GM11168 (cell line): Measurements from ENCODE around the gene TMEM125.

Experiments used
- in situ Hi-C: fragments of 300-500 bp; cut with MboI; formaldehyde crosslinking; loops from one replicate; pipeline ENCODE4 v1.12.0; 2022; ENCODE audit warnings: low sequenced_read_pairs; ENCODE audit not compliant: unreplicated experiment

The TMEM125 gene

DNA sequence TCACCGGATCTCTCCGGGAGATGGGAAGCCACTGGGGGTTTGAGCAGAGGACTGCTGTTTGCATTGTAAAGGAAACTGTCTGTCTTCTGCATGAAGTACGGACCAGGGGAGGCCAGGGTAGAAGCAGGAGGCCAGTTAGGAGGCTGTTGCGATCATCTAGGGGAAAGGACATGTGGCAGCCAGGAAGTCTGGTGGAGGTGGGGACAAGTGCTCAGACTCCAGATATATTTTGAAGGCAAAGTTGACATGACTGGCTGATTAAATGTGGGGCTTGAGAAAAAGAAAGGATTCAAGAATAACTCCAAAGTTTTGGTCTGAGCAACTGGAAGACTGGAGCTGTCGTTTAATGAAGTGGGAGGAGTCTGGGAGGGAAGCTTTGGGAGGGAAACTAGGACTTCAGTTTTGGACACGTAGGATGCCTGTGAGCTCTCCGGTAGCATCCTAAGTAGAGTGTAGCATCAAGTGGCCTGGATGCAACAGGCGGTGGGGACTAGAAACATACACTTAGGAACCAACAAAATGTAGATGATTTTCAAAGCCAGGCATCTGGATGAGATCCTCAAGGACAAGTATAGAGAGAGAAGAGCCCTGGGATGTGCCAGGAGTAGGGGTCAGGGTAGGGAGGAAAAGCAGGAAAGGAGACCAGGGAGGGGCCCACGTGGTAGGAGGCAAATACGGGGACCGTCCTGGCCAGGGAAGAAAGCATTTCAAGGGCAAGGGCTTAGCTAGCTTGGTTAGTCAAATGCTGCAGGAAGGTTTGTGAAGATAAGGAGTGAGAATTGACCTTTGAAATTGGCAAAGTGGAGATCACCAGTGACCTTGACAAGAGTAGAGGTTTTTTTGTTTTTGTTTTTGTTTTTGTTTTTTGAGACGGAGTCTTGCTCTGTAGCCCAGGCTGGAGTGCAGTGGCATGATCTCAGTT is 19.3 kb downstream of the TMEM125 start:
- in situ Hi-C loops: no loop called here

DNA sequence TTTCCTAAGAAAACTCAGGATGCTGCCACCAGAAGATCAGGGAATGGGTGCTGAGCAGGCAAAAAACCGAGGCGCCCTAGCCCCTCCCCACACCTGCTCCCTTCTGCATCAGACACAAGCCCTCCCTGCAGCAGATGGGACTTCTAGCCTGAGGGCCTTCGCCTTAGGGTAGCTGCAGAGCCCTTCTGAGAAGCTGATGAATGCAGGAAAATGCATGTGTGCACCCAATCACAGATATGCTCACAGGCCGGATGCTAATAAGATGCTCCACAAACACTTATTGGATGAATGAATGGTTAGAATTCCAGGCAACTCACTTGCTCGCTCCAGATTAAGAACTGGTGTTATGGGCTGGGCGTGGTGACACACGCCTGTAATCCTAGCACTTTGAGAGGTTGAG is 22.4 kb downstream of the TMEM125 start:
- in situ Hi-C loops: no loop called here

DNA sequence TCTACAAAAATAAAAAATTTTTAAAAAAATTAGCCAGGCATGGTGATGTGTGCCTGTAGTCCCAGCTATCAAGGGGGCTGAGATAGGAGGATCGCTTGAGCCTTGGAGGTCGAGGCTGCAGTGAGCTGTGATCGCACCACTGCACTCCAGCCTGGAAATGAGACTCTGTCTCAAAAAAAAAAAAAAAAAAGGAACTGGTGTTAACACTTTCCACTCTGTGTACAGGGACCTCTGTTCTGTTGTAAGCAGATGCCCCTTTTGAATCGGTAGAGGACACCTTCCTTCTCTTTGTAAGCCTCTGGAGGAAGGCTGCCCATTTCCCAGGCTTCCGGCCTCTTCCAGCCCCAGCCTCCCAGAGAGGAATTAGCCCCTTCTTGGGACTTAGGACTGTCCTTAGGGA is 22.9 kb downstream of the TMEM125 start:
- in situ Hi-C loops: no loop called here

DNA sequence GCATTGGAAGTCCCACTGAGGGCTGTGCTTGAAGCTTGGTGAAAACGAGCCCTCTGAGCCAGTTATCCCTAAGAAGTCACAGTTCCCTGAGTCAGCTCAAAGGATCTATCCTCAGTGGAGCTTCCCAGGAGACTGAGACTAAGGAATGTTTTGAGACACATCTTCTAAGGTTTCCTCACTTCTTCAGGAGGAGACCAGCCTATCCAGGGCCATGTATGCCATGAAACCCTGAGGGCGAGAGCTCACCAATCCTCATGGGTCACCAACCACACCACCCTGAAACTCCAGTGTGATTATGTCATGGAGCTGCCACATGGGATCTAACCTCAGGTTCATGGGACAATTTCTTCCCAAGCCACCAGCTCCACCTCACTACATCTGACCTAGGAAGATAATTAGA is 23.4 kb downstream of the TMEM125 start:
- in situ Hi-C loops: no loop called here

DNA sequence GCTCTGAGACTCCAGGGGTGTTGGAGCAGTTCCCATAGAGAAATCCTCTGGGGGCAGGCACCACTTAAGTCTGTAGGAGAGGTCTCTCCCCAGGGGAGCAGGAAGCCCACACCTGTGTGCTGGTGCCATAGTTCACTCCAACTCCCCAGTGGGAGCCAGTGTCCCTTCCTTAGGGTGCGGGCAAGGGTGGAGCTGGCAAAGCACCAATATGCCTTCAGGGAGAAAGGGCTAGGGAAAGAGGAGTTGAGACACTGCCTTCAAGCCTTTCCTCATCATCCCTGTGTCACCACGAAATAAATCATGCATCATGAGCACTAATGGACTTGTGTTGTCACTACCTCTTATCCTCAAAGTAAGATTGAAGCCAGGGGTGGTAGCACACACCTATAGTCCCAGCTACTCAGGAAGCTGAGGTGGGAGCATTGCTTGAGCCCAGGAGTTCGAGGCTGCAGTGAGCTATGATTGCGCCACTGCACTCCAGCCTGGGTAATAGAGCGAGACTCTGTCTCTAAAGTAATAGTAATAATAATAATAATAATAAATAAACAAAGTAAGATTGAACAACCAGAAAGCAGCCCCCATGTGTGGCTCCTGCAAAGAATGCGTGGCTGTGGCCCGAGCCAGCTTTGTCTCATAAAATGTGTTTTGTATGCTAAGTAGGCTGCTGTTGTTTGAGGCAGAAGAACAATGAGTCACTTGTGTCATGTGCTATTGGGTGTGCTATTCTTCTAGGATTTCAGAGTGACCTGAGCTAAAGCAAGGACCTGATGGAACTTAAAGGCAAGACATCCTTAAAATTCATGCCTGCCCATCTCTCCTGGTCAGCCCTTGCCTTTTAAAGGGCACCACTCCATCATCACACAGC is 24.3 kb downstream of the TMEM125 start:
- in situ Hi-C loops: no loop called here

DNA sequence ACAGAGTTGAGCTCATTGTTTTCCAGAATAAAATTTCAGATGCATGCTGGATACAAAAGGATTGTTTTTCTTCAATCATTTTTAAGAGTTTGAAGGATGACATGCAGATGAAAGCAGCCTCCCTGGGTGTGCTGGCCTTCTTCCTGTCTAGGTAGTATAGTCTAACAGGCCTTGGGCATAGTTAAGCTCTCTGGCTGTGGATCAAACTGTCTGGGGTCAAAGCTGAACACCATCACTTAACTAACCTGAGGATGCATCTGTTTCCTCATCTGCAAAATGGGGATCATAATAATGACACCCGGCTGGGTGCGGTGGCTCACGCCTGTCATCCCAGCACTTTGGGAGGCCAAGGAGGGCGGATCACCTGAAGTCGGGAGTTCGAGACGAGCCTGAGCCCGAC is 25.0 kb downstream of the TMEM125 start:
- in situ Hi-C loops: no loop called here

DNA sequence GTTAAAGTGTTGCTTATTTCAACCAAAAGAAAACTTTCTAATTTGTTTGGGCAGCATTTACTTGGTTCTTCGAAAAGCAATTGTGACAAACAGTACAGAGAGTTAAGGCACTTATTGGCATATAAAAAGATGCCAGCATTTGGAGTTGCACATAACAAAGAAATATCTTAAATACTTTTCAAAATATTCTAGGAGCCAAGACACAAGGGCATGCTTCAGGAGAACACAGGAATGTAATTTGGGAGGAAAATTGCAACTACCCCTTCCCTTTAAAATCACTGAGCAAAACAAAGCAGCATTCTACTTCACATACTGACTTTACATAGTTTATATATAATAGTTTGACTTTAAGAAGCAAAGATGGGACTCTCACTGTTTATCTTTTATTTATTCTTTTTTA is 26.4 kb downstream of the TMEM125 start:
- in situ Hi-C loops: no loop called here

DNA sequence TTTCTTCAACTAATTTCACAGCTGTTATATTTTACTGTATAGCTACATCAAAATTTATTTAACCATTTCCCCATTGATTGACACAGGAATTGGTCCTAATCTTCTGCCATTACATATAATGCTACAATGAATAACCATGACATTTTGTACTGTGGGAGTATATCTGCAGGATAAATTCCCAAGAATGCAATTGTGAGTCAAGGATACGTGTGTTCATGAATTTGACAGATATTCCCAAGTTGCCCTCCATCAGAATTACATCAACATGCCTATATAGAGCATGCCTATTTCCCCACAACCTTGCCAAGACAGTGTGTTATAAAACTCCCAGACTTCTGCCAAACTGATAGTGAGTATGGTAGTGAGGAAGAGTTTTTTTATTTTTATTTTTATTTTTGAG is 28.3 kb downstream of the TMEM125 start:
- in situ Hi-C loops: no loop called here

DNA sequence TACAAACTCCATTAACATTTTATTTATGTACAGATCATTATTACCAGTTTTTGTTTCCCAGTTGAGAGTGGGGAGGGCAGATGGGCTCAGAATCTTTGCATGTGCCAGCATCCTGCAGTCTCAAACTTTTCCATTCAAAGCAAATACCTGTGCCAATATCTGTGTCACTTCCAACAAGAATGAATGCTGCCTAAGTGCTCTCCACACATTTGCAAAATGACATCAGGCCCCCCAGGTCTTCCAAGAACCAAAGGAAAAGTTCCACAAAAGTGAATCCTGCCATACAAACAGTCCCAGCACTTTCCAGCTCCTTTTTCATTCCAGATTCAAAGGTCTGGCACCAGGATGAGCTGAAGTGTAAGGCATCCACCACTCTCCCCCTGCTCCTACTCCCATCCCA is 29.3 kb downstream of the TMEM125 start:
- in situ Hi-C loops: no loop called here

DNA sequence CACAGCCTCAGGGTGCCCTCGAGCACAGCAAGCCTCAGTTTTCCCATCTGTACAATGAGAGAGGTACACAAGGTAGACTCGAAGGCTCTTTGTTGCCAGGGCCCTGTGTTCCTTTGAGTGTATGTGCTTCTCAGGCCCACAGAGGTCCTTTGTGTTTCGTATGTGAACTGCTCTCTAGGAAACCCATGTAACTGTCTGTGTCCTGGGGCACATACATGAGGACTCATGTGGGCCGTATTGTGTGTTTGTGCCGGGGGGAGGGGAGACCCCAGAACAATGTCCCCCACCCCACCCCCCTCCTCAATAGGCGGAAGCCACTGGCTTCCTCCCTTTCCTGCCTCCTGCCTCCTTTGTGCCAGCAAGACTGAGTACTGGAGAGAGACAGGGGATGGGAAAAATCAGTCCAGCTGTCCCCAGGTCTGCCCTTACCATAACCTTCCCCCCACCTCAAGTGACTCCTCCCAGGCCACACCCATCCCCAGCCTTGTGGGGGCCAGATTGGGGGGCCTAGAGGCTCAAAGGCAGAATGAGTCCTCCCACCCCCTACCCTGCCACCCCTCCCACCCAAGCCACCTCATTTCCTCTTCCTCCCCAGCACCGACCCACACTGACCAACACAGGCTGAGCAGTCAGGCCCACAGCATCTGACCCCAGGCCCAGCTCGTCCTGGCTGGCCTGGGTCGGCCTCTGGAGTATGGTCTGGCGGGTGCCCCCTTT is 30.8 kb downstream of the TMEM125 start, which contains the start of gene TIE1:
Gene TIE1 (plus strand): TSS at position 605 of the 717 bp plus-strand sequence. CDS start 90 bp downstream, at position 695.
- in situ Hi-C loops: no loop called here

DNA sequence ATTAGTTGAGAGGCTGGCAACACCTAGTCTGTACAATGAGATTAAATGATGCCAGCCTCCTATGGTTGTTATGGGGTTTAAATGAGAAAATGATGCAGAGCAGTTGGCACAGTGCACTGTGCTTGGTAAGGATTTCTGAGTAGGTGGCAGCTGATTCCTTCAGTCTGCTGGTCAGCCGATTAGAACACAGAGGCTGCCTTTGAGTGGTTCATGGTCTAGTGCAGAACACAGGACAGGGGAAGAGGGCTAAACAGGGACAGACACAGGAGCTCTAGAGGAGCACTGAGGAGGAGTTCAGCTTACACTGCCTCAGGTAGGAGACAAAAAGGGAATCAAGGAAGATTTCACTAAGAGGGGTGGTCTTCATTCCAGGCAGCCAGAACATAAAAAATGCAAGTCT is 32.4 kb downstream of the TMEM125 start:
- in situ Hi-C loops: no loop called here

DNA sequence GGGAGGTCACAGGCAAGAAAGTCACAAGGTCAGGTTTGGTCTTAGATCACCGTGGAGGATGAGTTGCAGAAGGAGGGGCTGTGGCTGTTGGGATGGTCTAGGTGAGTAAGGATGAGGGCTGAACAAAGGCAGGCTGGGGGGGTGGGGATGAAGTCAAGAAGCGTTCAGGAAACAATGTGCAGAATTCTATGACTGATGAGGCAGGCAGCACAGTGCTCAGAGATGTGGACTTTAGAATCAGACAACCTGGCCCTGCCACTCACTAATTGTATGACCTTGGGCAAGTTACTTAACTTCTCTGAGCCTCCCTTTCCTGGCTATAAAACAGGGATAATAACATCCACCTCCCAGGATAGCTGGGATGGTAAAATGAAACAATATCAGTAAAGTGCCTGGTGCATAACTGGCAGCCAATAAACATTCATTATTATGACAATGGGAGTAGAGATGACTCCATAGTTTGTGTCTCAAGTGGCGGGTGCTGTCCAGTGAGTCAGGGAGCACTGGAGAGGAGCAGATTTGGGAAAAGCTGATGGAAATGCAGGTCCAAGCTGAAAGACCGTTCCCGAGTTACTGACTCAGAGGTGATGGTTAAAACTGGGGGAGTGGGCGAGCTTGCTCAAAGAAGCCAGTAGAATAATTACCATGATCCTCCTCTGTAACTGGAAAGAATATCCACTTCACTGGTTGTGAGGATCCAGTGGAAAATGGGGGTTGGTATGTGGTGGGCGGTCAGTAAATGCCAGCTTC is 33.1 kb downstream of the TMEM125 start:
- in situ Hi-C loops: no loop called here

DNA sequence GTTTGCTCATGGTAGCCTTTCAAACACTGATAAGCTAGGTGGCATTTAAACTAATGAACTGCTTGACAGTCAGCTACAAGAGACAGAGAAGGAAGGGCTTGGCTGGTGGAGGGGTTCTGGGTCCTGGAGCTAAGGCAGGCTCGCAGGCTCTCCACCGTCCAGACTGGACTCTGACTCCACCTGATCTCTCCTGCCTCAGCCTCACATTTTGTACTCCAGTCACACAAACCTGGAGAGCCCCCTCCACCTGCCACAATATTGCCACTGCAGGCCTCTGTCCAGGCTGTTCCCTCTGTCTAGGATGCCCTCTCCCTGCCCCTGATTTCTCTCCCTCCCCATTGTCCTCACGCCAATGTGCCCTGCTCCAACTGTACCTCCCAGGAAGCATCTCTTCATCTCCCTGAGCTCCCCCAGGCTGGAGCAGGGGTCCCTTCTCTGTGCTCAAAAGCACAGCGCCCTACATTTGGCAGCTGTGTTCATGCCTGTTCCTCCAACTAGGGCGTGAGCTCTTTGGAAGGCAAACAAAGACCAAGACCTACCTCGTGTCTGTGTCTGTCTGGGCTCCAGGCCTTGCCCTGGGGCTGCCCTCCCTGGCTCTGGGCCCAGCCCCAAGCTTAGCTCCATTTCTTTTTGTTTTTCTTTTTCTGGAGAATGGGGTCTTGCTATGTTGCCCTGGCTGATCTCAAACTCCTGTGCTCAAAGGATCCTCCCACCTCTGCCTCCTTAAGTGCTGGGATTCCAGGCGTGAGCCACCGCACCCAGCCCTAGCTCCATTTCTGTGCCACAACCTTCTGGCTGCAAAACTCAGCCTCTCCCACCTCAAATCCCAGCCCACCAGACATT is 33.9 kb downstream of the TMEM125 start:
- in situ Hi-C loops: no loop called here

DNA sequence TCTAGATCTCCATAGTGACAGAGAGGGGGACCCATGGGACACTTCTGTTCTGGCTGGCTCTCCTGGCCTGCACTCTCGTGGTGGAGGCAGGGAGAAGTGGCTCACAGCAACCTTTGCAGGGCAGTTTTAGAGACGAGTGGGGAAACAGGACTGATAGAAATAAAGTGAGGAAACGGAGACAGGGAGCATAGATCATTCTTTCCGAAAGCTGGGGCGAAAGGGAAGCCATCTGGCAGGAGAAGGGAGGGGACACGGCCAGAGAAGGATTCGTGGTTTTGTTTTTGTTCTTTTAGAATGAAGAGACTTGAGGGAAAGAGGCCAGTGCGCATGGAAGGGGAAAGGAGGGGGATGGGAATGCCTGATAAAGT is 34.5 kb downstream of the TMEM125 start:
- in situ Hi-C loops: no loop called here

DNA sequence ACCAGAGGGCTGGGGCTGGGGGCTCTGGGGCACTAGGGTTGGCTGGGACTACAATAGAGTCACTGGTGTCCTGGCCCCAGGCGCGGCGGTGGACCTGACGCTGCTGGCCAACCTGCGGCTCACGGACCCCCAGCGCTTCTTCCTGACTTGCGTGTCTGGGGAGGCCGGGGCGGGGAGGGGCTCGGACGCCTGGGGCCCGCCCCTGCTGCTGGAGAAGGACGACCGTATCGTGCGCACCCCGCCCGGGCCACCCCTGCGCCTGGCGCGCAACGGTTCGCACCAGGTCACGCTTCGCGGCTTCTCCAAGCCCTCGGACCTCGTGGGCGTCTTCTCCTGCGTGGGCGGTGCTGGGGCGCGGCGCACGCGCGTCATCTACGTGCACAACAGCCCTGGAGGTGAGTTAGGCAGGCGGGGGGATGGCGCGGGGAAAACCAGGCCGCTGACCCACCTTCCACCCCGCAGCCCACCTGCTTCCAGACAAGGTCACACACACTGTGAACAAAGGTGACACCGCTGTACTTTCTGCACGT is 35.1 kb downstream of the TMEM125 start:
- in situ Hi-C loops: no loop called here

DNA sequence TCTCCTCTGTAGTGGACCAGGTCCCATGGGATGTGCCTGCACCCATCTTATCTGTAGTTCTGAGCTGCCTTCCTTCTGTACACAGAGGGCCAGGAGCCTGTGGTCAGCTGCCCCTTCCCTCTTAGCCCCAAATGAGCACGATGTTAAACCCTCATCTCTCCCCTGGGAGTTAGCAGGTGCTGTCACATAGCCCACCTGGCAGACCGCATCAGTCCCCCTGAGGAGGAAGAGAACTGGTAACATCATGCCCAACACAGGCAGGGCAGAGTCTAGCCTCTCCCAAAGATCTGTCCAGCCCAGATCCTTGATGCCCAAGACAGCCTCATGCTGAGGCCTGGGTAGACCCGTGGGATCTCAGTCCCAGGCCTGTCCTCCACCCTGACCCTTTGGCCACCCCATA is 35.7 kb downstream of the TMEM125 start:
- in situ Hi-C loops: no loop called here

DNA sequence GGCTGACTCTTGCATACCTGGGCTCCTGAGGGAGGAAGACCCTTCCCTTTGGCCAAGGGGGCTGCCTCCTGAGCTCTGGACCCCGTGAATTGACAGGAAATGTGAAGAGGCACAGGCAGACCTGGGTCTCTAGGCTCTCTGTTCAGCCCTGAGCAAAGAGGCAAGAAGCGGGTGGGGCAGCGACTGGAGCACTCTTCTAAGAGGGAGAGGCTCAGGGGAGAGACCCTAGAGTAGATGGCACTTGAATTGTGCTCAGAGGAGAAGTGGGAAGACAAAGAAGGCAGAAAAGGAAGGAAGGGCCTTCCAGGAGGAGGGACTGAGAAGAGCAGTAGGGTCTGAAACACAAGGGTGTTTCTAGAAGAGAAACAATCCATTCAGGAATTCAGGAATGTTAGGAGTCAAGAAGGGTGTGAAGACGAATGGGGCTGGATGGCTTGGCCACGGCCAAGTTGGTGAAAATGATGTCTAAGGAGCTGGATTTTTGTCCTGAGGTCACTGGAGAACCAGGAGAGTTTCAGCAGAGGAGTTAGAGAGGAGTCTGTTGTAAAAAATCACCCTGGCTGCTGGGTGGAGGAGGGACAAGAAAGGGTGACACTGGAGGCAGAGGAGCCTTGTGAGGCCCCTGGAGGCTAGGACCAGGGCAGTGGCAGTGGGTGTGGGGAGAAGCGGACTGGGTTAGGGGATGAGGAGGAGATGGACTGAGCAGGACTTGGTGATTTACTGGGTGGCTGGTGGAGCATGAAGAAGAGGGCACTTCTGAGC is 36.3 kb downstream of the TMEM125 start:
- in situ Hi-C loops: no loop called here
